Thymus (tissue), 2 donors: Measurements from ENCODE around the gene MAGEB3. TPM values are rescaled to one million over a fixed set of nuclear protein-coding genes. Genes with fewer than 3 reads are reported as not detected.

Experiments used
- polyA plus RNA-seq: library from polyadenylated mRNA; stranded (reverse); fragments of 200-250 nt; gene quantifications from one replicate; pipeline ENCODE4 v1.2.3, GENCODE V29; 2013
- total RNA-seq: library from RNA; stranded (reverse); fragments of 120-200 nt; gene quantifications from one replicate; pipeline ENCODE4 v1.2.4, GENCODE V29; 2013
- donor health status: healthy.

The MAGEB3 gene
- total and polyA plus RNA-seq, 2 donors = 0.02 TPM; not detected in 1

Other genes with a start within 250 kb of the MAGEB3 start
- gene MAGEB2, start 15.1 kb upstream of the MAGEB3 start, total RNA-seq = not detected
- gene MAGEB2, start 15.1 kb upstream of the MAGEB3 start, polyA plus RNA-seq = 0.05 TPM
- 0.14 TPM for gene MAGEB4, start 11.3 kb downstream of the MAGEB3 start, total RNA-seq
- 0.23 TPM for gene MAGEB4, start 11.3 kb downstream of the MAGEB3 start, polyA plus RNA-seq
- gene MAGEB1, start 16.5 kb downstream of the MAGEB3 start, total RNA-seq = 0.05 TPM
- gene MAGEB1, start 16.5 kb downstream of the MAGEB3 start, polyA plus RNA-seq = not detected
- 0.38 TPM for gene NR0B1, start 78.7 kb downstream of the MAGEB3 start, total RNA-seq
- 0.16 TPM for gene NR0B1, start 78.7 kb downstream of the MAGEB3 start, polyA plus RNA-seq